Activated CD8-positive, alpha-beta T cell treated with anti-CD3 and anti-CD28 coated beads for 36 hours (primary cell): Measurements from ENCODE around the gene ZNF496. TPM values are rescaled to one million over a fixed set of nuclear protein-coding genes. Genes with fewer than 3 reads are reported as not detected.

Source experiments
- ATAC-seq: fragments of 200-7000 bp; cut with Tn5 transposase; one replicate; pipeline ENCODE4 v1.10.0; 2021; ENCODE audit warnings: mild to moderate bottlenecking, moderate library complexity
- CTCF ChIA-PET: fragments of 350-600 bp; sonication (Branson Sonifier 250); formaldehyde crosslinking; loops from one replicate; lab custom pipeline; 2021; ENCODE audit warnings: antibody characterized with exemption; lab: Charles Lee
- POLR2A ChIA-PET: fragments of 350-600 bp; sonication (Branson Sonifier 250); formaldehyde crosslinking; loops from one replicate; lab custom pipeline; 2021; ENCODE audit warnings: antibody characterized with exemption; lab: Charles Lee
- DNase-seq: peaks from one replicate; pipeline ENCODE4 v3.0.0-alpha.2; 2020
- H3K27ac Mint-ChIP-seq: one replicate; pipeline ENCODE4 v1.8.0; 2021; ENCODE audit warnings: mild to moderate bottlenecking, mixed read lengths
- H3K27me3 Mint-ChIP-seq: one replicate; pipeline ENCODE4 v1.8.0; 2021; ENCODE audit warnings: mixed read lengths
- H3K36me3 Mint-ChIP-seq: one replicate; pipeline ENCODE4 v1.8.0; 2021; ENCODE audit warnings: low read depth, mixed read lengths
- H3K4me1 Mint-ChIP-seq: one replicate; pipeline ENCODE4 v1.8.0; 2021; ENCODE audit warnings: low read depth, mixed read lengths
- H3K4me3 Mint-ChIP-seq: one replicate; pipeline ENCODE4 v1.8.0; 2021; ENCODE audit warnings: mild to moderate bottlenecking, moderate library complexity, mixed read lengths
- H3K9me3 Mint-ChIP-seq: one replicate; pipeline ENCODE4 v1.8.0; 2021; ENCODE audit warnings: mixed read lengths
- intact Hi-C: fragments of 100-400 bp; cut with micrococcal nuclease; formaldehyde crosslinking; loops from one replicate; pipeline ENCODE4 v1.10.0; 2022
- total RNA-seq, 2 experiments: library from RNA; stranded (reverse); gene quantifications; one replicate each; pipeline ENCODE4 v1.2.3, GENCODE V29; 2021
- TF ChIP-seq, protein P1 (sequence below): fragments of 200-600 bp; IDR thresholded peaks from one replicate; pipeline ENCODE4 v1.8.0; 2022; ENCODE audit warnings: antibody characterized with exemption, mild to moderate bottlenecking

ZNF496 gene
- total RNA-seq, 2 experiments from 2014 or later: 27.5 to 28.0 TPM

- Mint-ChIP-seq H3K4me3 (no peak overlapping the region), H3K9me3 (no peaks in the 10 kb centered on the region), H3K36me3 (peaks cover 3% of the 10 kb centered on the region), H3K4me1 (peaks cover 30% of the 10 kb centered on the region), H3K27me3 (peaks cover 2% of the 10 kb centered on the region), H3K27ac (no peak overlapping the region)
- TF ChIP-seq, protein P1, sequence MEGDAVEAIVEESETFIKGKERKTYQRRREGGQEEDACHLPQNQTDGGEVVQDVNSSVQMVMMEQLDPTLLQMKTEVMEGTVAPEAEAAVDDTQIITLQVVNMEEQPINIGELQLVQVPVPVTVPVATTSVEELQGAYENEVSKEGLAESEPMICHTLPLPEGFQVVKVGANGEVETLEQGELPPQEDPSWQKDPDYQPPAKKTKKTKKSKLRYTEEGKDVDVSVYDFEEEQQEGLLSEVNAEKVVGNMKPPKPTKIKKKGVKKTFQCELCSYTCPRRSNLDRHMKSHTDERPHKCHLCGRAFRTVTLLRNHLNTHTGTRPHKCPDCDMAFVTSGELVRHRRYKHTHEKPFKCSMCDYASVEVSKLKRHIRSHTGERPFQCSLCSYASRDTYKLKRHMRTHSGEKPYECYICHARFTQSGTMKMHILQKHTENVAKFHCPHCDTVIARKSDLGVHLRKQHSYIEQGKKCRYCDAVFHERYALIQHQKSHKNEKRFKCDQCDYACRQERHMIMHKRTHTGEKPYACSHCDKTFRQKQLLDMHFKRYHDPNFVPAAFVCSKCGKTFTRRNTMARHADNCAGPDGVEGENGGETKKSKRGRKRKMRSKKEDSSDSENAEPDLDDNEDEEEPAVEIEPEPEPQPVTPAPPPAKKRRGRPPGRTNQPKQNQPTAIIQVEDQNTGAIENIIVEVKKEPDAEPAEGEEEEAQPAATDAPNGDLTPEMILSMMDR: no peak
- no peak for DNase-seq
- ChIA-PET POLR2A (no interaction called here), CTCF (no interaction called here)
- intact Hi-C loops: no loop called here
- ATAC-seq: no peak
These were observed 14.2 kb upstream of the ZNF496 start for GRCh38 chr1:247345881-247346280.

DNA sequence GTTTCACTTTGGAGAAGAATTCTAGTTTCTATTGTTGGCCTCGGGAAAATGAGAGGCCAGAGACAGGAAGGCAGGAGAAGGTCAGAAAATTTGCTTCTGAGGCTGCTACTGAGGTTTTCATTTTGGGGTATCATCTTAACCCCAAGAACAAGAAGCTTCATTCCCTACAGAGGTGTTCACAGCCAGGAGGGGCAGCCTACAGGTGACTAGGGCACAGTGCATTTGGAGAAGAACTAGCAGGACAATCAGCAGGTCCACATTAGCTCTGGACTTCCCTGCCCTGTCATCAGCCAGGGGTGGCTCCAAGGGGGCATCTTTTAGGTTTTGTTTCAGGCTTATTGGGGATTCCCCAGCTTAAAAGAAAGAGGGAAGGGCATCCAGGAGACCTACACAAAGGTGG, 12.1 kb upstream of the ZNF496 start:
- DNase-seq (no peak), ATAC-seq (no peak)
- Mint-ChIP-seq H3K9me3 (no peaks in the 10 kb centered on the region), H3K27ac (no peak overlapping the region), H3K27me3 (peaks cover 2% of the 10 kb centered on the region), H3K4me3 (no peak overlapping the region), H3K4me1 (peaks cover 22% of the 10 kb centered on the region), H3K36me3 (peaks cover 13% of the 10 kb centered on the region)
- POLR2A ChIA-PET: interaction anchor here (1.1 kb wide), 1 partner anchor 11 kb away, joined by 3 read pairs; no protein-coding TSS in a partner anchor
- TF ChIP-seq, protein P1: no peak
- intact Hi-C loops: no loop called here
- CTCF ChIA-PET: no interaction called here

- CTCF ChIA-PET: no interaction called here
- Mint-ChIP-seq H3K36me3 (peaks cover 24% of the 10 kb centered on the region), H3K4me3 (no peak overlapping the region), H3K27ac (no peak overlapping the region), H3K27me3 (no peaks in the 10 kb centered on the region), H3K9me3 (no peaks in the 10 kb centered on the region), H3K4me1 (peaks cover 54% of the 10 kb centered on the region)
- ATAC-seq (no peak), DNase-seq (no peak)
- POLR2A ChIA-PET: interaction anchor here (0.8 kb wide), 1 partner anchor 8 kb away, joined by 5 read pairs; no protein-coding TSS in a partner anchor
- TF ChIP-seq, protein P1: no peak
- intact Hi-C loops: no loop called here
These were observed 7.1 kb upstream of the ZNF496 start for GRCh38 chr1:247338723-247339275.

- intact Hi-C loops: no loop called here
- CTCF ChIA-PET: no interaction called here
- H3K4me3 Mint-ChIP-seq: no peak overlapping the region
- POLR2A ChIA-PET: no interaction called here
- H3K27ac Mint-ChIP-seq: no peak overlapping the region
- ATAC-seq (no peak), DNase-seq (no peak)
- H3K36me3 Mint-ChIP-seq: peaks cover 29% of the 10 kb centered on the region
- H3K9me3 Mint-ChIP-seq: no peaks in the 10 kb centered on the region
- TF ChIP-seq, protein P1: no peak
- H3K27me3 Mint-ChIP-seq: no peaks in the 10 kb centered on the region
- peaks cover 54% of the 10 kb centered on the region for H3K4me1 Mint-ChIP-seq
These were observed 6.3 kb upstream of the ZNF496 start for GRCh38 chr1:247337961-247338360.

DNA sequence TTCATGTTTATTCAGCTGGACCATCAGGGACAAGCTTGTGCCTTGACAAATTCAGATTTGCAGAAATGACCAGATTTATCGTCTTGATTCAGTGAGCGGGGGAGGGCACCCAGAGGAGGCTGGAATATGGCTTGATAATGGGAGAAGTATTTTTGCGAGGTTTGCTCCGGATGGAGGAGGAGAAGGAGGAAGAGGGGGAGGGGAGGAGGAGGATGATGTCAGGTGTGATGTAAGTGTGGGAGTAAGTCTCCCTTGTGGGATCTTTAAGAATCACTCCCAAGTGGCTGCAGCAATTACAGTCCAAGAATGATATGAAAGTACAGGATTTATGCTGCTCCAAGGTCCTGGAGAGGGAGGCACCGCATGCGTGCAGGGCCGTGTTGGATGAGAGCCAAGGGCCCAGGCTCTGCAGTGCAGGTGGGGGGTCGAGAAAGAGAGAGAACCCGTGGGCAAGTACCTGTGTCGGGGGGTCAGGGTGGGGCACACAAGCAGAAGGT, 5.6 kb upstream of the ZNF496 start:
- TF ChIP-seq, protein P1: no peak
- Mint-ChIP-seq H3K27me3 (no peaks in the 10 kb centered on the region), H3K4me1 (peaks cover 51% of the 10 kb centered on the region), H3K9me3 (no peaks in the 10 kb centered on the region), H3K36me3 (peaks cover 35% of the 10 kb centered on the region), H3K4me3 (no peak overlapping the region), H3K27ac (no peak overlapping the region)
- intact Hi-C loops: no loop called here
- DNase-seq (no peak), ATAC-seq (no peak)
- ChIA-PET CTCF (interaction anchor here (0.8 kb wide), 1 partner anchor 12 kb away, joined by 3 read pairs; no protein-coding TSS in a partner anchor), POLR2A (interaction anchor here (0.5 to 1.2 kb wide), 4 partner anchors 13 to 326 kb away, joined by 3 read pairs; no protein-coding TSS in a partner anchor)
